Activated CD4-positive, alpha-beta T cell treated with anti-CD3 and anti-CD28 coated beads for 24 hours (primary cell): ENCODE data around the gene CDK5RAP1.

ENCODE experiments used
- DNase-seq, 2 donors: peaks; one replicate each; pipeline ENCODE4 v3.0.0-alpha.2; 2020; ENCODE audit warnings: low read depth in 2 of 2

The CDK5RAP1 gene

DNA sequence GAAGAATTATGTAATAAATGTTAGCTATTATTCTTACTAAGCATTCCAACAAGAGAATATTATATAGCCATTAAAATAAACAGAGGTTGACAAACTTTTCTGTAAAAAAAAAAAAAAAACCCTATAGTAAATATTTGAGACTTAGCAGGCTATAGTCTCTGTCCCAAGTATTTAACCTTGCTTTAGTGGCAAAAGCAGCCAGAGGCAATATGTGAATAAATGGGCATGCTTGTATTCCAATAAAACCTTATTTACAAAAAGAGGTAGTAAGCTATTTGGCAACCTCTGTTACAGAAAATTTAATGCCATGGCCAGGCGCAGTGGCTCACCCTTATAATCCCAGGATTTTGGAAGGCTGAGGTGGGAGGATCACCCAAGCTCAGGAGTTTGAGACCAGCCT, 14.6 kb downstream of the CDK5RAP1 start:
- DNase-seq = no peak

DNA sequence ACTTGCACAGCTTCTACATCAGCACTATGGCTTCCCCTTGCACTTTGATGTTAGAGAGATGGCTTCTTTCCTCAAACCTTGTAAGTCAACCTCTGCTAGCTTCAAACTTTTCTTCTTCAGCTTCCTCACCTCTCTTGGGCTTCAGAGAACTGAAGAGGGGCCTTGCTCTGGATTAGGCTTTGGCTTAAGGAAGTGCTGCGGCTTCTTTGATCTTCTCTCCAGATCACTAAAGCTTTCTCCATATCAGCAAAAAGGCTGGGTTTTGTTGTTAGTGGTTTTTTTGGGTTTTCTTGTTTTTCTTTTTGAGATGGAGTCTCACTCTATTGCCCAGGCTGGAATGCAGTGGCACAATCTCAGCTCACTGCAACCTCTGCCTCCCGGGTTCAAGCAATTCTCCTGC, 24.0 kb downstream of the CDK5RAP1 start:
- no peak for DNase-seq

GRCh38 chr20:33373735-33374605, 27.3 kb downstream of the CDK5RAP1 start:
- DNase-seq = no peak

- no peak for DNase-seq
These were observed 28.3 kb downstream of the CDK5RAP1 start for GRCh38 chr20:33372993-33373441.

DNA sequence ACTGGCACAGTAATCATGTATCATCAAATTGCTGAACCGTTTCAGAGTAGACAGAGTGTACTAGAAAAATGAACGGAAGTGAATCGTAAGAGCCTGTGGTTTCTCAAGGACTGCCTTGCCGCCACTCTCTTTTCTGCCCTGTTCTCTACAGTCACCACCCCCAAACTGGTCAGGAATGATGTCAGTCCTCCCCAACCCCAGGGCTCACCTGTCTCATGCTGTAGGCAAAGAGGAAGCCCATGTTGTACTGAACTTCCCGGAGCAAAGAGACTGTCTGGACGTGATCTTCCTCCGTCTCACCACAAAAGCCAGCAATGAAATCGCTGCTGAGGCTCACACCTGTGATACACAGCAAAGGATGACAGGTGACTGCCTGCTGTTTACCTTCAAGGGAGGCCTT, 31.0 kb downstream of the CDK5RAP1 start:
- DNase-seq = peak in 1 of 2 donors; percentile 1

- DNase-seq = no peak
These were observed 38.4 kb downstream of the CDK5RAP1 start for GRCh38 chr20:33362898-33363297.

- no peak for DNase-seq
These were observed 41.7 kb downstream of the CDK5RAP1 start for GRCh38 chr20:33359399-33360261.

DNA sequence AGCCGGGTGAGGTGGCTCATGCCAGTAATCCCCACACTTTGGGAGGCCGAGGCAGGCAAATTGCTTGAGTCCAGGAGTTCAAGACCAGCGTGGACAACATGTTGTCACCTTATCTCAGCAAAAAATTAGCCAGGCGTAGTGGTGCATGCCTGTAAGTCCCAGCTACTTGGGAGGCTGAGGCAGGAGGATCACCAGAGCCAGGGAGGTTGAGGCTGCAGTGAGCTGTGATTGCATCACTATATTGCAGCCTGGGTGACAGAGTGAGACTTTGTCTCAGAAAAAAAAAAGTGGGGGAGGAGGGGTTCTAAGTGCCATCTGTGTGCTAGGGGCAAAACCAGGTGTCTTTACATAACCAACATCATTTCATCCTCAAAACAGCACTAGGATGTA, 48.3 kb downstream of the CDK5RAP1 start:
- no peak for DNase-seq

GRCh38 chr20:33352258-33353012, 48.9 kb downstream of the CDK5RAP1 start:
- DNase-seq = no peak

DNA sequence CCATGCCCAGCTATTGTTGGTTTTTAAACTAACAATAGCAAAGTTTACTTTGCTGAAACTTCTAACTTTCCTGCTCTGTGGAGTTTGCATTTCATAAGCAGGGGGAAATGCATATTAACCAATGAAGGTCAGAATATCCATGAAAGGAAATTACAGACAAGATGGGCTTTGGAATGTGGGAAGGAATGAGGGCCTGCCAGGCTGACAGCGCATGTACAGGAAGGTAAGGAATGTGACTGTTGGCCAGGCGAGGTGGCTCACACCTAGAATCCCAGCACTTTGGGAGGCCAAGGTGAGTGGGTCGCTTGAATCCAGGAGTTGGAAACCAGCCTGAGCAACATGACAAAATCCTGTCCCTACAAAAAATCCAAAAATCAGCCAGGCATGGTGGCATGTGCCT, 49.6 kb downstream of the CDK5RAP1 start:
- DNase-seq = no peak

- DNase-seq = no peak
These were observed 51.8 kb downstream of the CDK5RAP1 start for GRCh38 chr20:33349493-33349892.

- DNase-seq = no peak
These were observed 53.0 kb downstream of the CDK5RAP1 start for GRCh38 chr20:33348136-33348937.

- no peak for DNase-seq
These were observed 56.0 kb downstream of the CDK5RAP1 start for GRCh38 chr20:33345342-33345741.

DNA sequence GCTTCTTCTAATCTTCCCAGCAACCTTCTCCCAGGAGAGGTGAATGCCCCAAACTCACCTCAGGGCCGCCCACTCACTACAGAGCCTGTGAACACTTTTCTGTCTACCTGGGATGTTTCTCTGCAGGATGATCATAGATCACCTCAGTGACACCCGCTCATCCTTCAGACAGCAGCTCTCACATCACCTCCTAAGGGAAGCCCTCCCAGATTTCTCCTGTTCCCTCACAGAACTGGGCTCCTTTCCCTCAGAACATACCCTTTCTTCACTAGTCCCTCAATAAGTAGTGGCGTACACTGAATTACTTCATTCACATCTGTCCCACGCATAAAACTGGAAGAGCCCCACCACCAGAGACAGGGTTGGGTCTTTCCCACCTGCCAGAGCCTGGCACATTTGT, 57.8 kb downstream of the CDK5RAP1 start:
- no peak for DNase-seq

DNA sequence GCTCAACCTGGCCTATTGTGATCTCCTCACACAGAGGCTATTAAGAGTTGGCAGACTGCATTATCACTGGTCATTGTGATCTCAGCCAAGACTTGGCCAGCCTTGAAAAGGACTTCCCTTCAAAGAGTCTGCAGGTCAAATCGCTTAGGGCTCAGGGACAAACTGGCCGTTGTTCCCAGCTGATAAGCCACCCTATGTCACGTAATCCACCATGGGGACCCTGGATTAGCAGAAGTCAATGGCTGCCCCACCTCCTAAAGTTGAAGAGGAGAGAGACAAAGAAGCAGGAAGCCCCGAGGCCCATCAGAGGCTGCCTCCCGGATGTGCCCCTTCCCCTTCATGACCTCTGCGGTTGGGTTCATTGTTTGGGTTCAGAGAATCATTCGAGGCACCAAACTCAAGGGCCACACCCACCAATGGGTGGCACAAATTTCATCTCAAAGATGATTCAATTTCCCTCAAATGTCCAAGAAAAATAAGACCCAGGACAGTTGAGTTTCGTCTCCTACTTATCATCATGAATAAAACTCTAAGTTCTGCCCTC, 61.7 kb downstream of the CDK5RAP1 start:
- DNase-seq = no peak

DNA sequence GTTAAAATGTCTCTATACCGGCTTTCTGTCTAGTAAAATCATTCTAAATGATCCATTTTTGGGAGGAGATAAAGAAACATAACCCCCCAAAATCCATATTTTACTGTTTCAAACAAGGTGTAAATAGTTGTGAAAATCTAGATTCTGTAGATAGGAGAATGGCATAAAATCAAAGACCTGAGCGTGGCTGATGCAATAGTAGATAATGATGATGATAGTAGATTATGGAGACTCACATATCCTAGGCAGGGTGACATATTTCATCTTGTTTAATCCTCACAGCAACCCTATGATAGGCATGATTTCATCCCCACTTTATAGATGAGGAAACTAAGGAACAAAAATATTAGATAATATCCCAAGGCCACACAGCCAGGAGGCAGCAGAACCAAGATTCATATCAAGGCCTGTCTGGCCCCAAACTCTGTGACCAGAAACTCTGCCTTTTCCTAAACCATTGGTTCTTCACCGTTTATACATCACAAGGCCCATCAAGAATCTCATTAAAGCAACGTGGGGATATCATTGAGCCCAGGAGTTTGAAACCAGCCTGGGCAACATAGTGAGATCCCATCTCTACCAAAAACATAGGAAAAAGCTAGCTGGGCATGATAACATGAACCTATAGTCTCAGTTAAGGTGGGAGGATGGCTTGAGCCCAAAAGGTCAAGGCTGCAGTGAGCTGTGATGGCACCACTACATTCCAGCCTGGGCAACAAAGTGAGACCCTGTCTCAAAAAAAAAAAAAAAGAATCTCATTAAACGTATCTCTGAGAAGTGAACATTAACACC, 62.7 kb downstream of the CDK5RAP1 start:
- no peak for DNase-seq

DNA sequence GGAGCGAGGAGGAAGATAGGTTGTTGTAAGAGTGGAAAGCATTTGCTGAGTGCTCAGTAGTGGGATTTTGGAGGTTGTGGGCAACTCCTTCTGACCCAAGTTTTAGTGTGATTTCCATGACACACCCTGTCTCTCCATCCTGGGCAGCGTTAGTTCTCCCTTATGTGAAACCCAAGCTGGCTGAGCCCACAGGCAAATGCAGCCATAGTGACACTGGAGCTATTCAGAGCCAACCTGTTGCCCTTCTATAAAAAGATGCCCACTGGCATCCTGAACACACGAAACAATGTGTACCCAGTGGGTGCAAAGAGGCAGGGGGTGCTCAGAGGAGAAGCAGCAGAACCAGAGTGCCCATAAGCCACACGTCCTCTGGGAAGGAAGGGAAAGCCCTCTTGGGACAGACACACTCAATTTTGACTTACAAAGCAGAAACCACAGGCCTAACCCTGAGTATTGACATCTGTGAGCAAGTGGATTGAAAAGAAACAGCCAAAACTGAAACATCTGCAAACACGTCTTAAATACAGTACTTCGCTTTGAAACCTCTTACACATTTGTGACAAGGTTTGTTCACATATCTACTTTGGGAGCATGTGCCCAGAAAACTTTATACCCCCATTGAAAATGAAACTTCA, 63.7 kb downstream of the CDK5RAP1 start:
- DNase-seq = no peak

- DNase-seq = no peak
These were observed 64.2 kb downstream of the CDK5RAP1 start for GRCh38 chr20:33337119-33337518.

DNA sequence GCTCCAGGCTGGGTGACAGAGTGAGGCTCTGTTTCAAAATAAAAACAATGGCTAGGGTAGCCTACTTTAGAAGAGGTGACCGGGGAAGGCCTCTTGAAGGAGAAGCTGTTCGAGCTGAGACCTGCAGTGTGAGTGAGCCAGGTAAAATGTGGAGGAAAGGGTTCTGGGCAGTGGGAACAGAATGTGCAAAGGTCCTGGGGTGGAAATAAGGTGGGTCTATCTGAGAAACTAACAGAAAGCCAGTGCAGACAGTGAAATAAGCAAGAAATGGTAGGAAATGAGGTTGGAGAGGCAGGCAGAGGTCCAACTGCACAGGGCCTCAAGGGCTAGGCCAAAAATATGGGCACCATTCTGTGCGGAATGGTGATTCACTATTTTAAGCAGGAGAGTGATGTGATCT, 64.9 kb downstream of the CDK5RAP1 start:
- DNase-seq = no peak

- no peak for DNase-seq
These were observed 67.2 kb downstream of the CDK5RAP1 start for GRCh38 chr20:33334111-33334510.
